H1 (cell line): Measurements from ENCODE around the gene ST3GAL2. TPM values are rescaled to one million over a fixed set of nuclear protein-coding genes. Genes with fewer than 3 reads are reported as not detected.

Experiments
- USF2 ChIP-seq: IDR thresholded peaks from 2 replicates; pipeline ENCODE4 v1.6.1; 2011; ENCODE audit warnings: low read length, improper control_type of control experiment
- polyA plus RNA-seq, 7 experiments: library from polyadenylated mRNA; depleted of rRNA in 3 of 7; stranded (reverse) in 5 of 7; unstranded in 2 of 7; fragments of >200 nt in 5 of 7; fragments of 200-250 nt in 2 of 7; gene quantifications; 1 replicate in 5 of 7; 2 replicates in 1 of 7; 4 replicates in 1 of 7; pipeline versions ENCODE4 v1.2.1 to v1.2.3, GENCODE V29; 2011 to 2013; ENCODE audit warnings: missing spikeins in 2 of 7, mixed read lengths in 2 of 7
- total RNA-seq: library from RNA; stranded (reverse); fragmentation: NEBNext Ultra II Directional; extraction: Animal tissue kit (Norgen Biotek cat#: 25700); gene quantifications from 2 replicates; pipeline ENCODE4 v1.2.1, GENCODE V29; 2021

Gene ST3GAL2
- total and polyA plus RNA-seq, 2 of the 8 experiments (the other 6 are each of a cell fraction or from before 2014, with no cell fraction given): 14.4 to 39.7 TPM

- no peak for TF ChIP-seq USF2
Measured at GRCh38 chr16:70370924-70371323, 68.0 kb downstream of the ST3GAL2 start (continued).
